IMR-90 (cell line): Measurements from ENCODE around the gene MON2. TPM values are rescaled to one million over a fixed set of nuclear protein-coding genes. Genes with fewer than 3 reads are reported as not detected.

Experiments used
- ATAC-seq: fragments of 200-7000 bp; cut with Tn5 transposase; 2 replicates; pipeline ENCODE4 v1.9.1; 2020; ENCODE audit warnings: low read depth, mild to moderate bottlenecking, moderate library complexity
- BruUV-seq: library from RNA; stranded (reverse); fragments of 400-500 nt; replicated peaks from 2 replicates; lab custom pipeline; 2021; lab: Mats Ljungman, UMichigan
- CTCF ChIA-PET: fragments of 300-600 bp; formaldehyde crosslinking; extraction: SDS; loops from one replicate; lab custom pipeline; 2021; ENCODE audit warnings: antibody characterized with exemption; lab: Yijun Ruan, JAX
- POLR2A ChIA-PET: fragments of 300-600 bp; sonication (Branson Sonifier 250); formaldehyde crosslinking; loops from one replicate; lab custom pipeline; 2022; ENCODE audit warnings: antibody characterized with exemption; ENCODE audit not compliant: unreplicated experiment; lab: Charles Lee
- DNase-seq: peaks from one replicate; pipeline ENCODE4 v3.0.0; 2013
- H2AFZ ChIP-seq: replicated peaks from 2 replicates; pipeline ENCODE3; 2013; ENCODE audit warnings: low read length, mild to moderate bottlenecking; ENCODE audit not compliant: poor library complexity
- H2AK5ac ChIP-seq: 2 replicates; pipeline ENCODE4 v1.6.1; 2013; ENCODE audit warnings: low read depth, low read length, inconsistent platforms
- H2AK9ac ChIP-seq: replicated peaks from 2 replicates; pipeline ENCODE3; 2013; ENCODE audit warnings: mild to moderate bottlenecking, low read depth, low read length, moderate library complexity; ENCODE audit not compliant: poor library complexity
- H2BK120ac ChIP-seq: 2 replicates; pipeline ENCODE4 v1.6.1; 2013; ENCODE audit warnings: low read depth, low read length, inconsistent platforms
- H2BK15ac ChIP-seq: 3 replicates; pipeline ENCODE4 v1.6.1; 2013; ENCODE audit warnings: low read depth, low read length, inconsistent platforms
- H2BK20ac ChIP-seq: 2 replicates; pipeline ENCODE4 v1.6.1; 2013; ENCODE audit warnings: low read depth, mild to moderate bottlenecking, inconsistent platforms, low read length, moderate library complexity
- H2BK5ac ChIP-seq: 2 replicates; pipeline ENCODE4 v1.6.1; 2013; ENCODE audit warnings: mild to moderate bottlenecking, low read depth, low read length, inconsistent platforms; ENCODE audit not compliant: poor library complexity, severe bottlenecking
- H3K14ac ChIP-seq: replicated peaks from 2 replicates; pipeline ENCODE4 v1.6.1; 2013; ENCODE audit warnings: low read depth, low read length, inconsistent platforms
- H3K18ac ChIP-seq: 2 replicates; pipeline ENCODE4 v1.6.1; 2013; ENCODE audit warnings: low read depth, low read length, control low read depth
- H3K23ac ChIP-seq: 2 replicates; pipeline ENCODE4 v1.6.1; 2013; ENCODE audit warnings: low read depth, low read length, inconsistent platforms
- H3K27ac ChIP-seq: 2 replicates; pipeline ENCODE4 v1.5.1; 2013; ENCODE audit warnings: mild to moderate bottlenecking, control low read depth, low read length; ENCODE audit not compliant: insufficient read depth
- H3K27me3 ChIP-seq: 2 replicates; pipeline ENCODE4 v1.6.1; 2013; ENCODE audit warnings: low read length; ENCODE audit not compliant: control insufficient read depth, insufficient read depth
- H3K36me3 ChIP-seq: 2 replicates; pipeline ENCODE4 v1.6.1; 2013; ENCODE audit warnings: low read length, mixed read lengths; ENCODE audit not compliant: control insufficient read depth, insufficient read depth
- H3K4ac ChIP-seq: 2 replicates; pipeline ENCODE4 v1.6.1; 2013; ENCODE audit warnings: low read depth, low read length, inconsistent platforms
- H3K4me1 ChIP-seq: 2 replicates; pipeline ENCODE4 v1.6.1; 2013; ENCODE audit warnings: low read length, mixed read lengths; ENCODE audit not compliant: control insufficient read depth, insufficient read depth
- H3K4me2 ChIP-seq: 2 replicates; pipeline ENCODE4 v1.6.1; 2013; ENCODE audit warnings: low read depth, mild to moderate bottlenecking, control low read depth, low read length, moderate library complexity
- H3K4me3 ChIP-seq: 2 replicates; pipeline ENCODE4 v1.5.1; 2013; ENCODE audit warnings: low read depth, mild to moderate bottlenecking, control low read depth, low read length, moderate library complexity; ENCODE audit not compliant: insufficient read depth
- H3K56ac ChIP-seq: 2 replicates; pipeline ENCODE4 v1.6.1; 2013; ENCODE audit warnings: low read length, inconsistent platforms; ENCODE audit not compliant: insufficient read depth; ENCODE audit errors: extremely low read depth
- H3K79me1 ChIP-seq, 2 experiments: 2 replicates each; pipeline ENCODE4 v1.6.1; 2013; ENCODE audit warnings: low read length in 2 of 2, inconsistent platforms in 1 of 2, low read depth in 1 of 2
- H3K9ac ChIP-seq: 2 replicates; pipeline ENCODE4 v1.6.1; 2013; ENCODE audit warnings: low read depth, low read length, control low read depth
- H3K9me1 ChIP-seq: 2 replicates; pipeline ENCODE4 v1.6.1; 2013; ENCODE audit warnings: low read length, inconsistent platforms; ENCODE audit not compliant: insufficient read depth
- H3K9me3 ChIP-seq: 2 replicates; pipeline ENCODE4 v1.6.1; 2013; ENCODE audit warnings: low read length; ENCODE audit not compliant: control insufficient read depth, insufficient read depth
- H4K20me1 ChIP-seq: 2 replicates; pipeline ENCODE4 v1.6.1; 2013; ENCODE audit warnings: low read length, inconsistent platforms; ENCODE audit not compliant: insufficient read depth
- H4K5ac ChIP-seq: 2 replicates; pipeline ENCODE4 v1.6.1; 2013; ENCODE audit warnings: mild to moderate bottlenecking, low read depth, low read length, control low read depth
- H4K8ac ChIP-seq, 2 experiments: 2 replicates each; pipeline ENCODE4 v1.6.1; 2013; ENCODE audit warnings: low read depth in 2 of 2, low read length in 2 of 2, control low read depth in 1 of 2, inconsistent platforms in 1 of 2
- H4K91ac ChIP-seq: 2 replicates; pipeline ENCODE4 v1.6.1; 2013; ENCODE audit warnings: low read depth, low read length, inconsistent platforms; ENCODE audit not compliant: insufficient read depth
- BHLHE40 ChIP-seq: fragments of 150-350 bp; IDR thresholded peaks from 2 replicates; pipeline ENCODE4 v1.6.1; 2016; ENCODE audit warnings: mild to moderate bottlenecking, low read depth, low read length
- CEBPB ChIP-seq: IDR thresholded peaks from 2 replicates; pipeline ENCODE4 v1.6.1; 2012; ENCODE audit warnings: low read depth, low read length, improper control_type of control experiment
- CHD1 ChIP-seq: IDR thresholded peaks from 2 replicates; pipeline ENCODE4 v1.6.1; 2012; ENCODE audit warnings: low read depth, low read length, improper control_type of control experiment
- CTCF ChIP-seq: conservative IDR thresholded peaks from 2 replicates; pipeline ENCODE4 v1.5.1; 2012; ENCODE audit warnings: mild to moderate bottlenecking, low read depth, low read length, improper control_type of control experiment
- ELK1 ChIP-seq: fragments of 150-350 bp; IDR thresholded peaks from 2 replicates; pipeline ENCODE4 v1.6.1; 2016; ENCODE audit warnings: low read depth, mild to moderate bottlenecking, low read length, moderate library complexity, borderline replicate concordance
- FOS ChIP-seq: fragments of 150-350 bp; IDR thresholded peaks from 2 replicates; pipeline ENCODE4 v1.6.1; 2016; ENCODE audit warnings: low read depth, low read length
- MAFK ChIP-seq: IDR thresholded peaks from 2 replicates; pipeline ENCODE4 v1.6.1; 2012; ENCODE audit warnings: low read depth, low read length, improper control_type of control experiment
- MAZ ChIP-seq: IDR thresholded peaks from 2 replicates; pipeline ENCODE4 v1.6.1; 2012; ENCODE audit warnings: low read depth, mild to moderate bottlenecking, low read length, improper control_type of control experiment, moderate library complexity, borderline replicate concordance
- MXI1 ChIP-seq: IDR thresholded peaks from 2 replicates; pipeline ENCODE4 v1.6.1; 2012; ENCODE audit warnings: low read depth, mild to moderate bottlenecking, low read length, moderate library complexity, borderline replicate concordance
- NFE2L2 ChIP-seq: fragments of 150-350 bp; IDR thresholded peaks from 2 replicates; pipeline ENCODE4 v1.6.1; 2016; ENCODE audit warnings: low read depth, mild to moderate bottlenecking, low read length
- POLR2A ChIP-seq: IDR thresholded peaks from 2 replicates; pipeline ENCODE4 v1.6.1; 2012; ENCODE audit warnings: mild to moderate bottlenecking, low read depth, low read length
- RAD21 ChIP-seq: IDR thresholded peaks from 2 replicates; pipeline ENCODE4 v1.6.1; 2012; ENCODE audit warnings: low read length, improper control_type of control experiment
- RCOR1 ChIP-seq: IDR thresholded peaks from 2 replicates; pipeline ENCODE4 v1.6.1; 2012; ENCODE audit warnings: mild to moderate bottlenecking, low read length, improper control_type of control experiment; ENCODE audit not compliant: insufficient replicate concordance
- RFX5 ChIP-seq: IDR thresholded peaks from 2 replicates; pipeline ENCODE4 v1.8.0; 2012; ENCODE audit warnings: low read depth, mild to moderate bottlenecking, low read length, moderate library complexity
- SMC3 ChIP-seq: fragments of 150-350 bp; IDR thresholded peaks from 2 replicates; pipeline ENCODE4 v1.6.1; 2016; ENCODE audit warnings: low read depth, mild to moderate bottlenecking, antibody characterized with exemption, low read length, moderate library complexity
- USF2 ChIP-seq: fragments of 150-350 bp; IDR thresholded peaks from 2 replicates; pipeline ENCODE4 v1.6.1; 2017; ENCODE audit warnings: mild to moderate bottlenecking, antibody characterized with exemption, low read length, low read depth
- WGBS, 2 experiments: methylation state at CpG; one replicate each; pipeline versions ENCODE4 v1.1.5 to v1.1.7; 2013; ENCODE audit warnings: missing lambda C conversion rate in 2 of 2; ENCODE audit not compliant: insufficient read length in 1 of 2; ENCODE audit errors: extremely low coverage in 2 of 2; 5-methylcytosine and 5-hydroxymethylcytosine counted together
- dilution Hi-C: fragments of 300-500 bp; cut with HindIII; formaldehyde crosslinking; loops from one replicate; pipeline ENCODE4 v1.14.3; 2018; ENCODE audit warnings: low sequenced_read_pairs; ENCODE audit not compliant: unreplicated experiment
- in situ Hi-C: fragments of 300-500 bp; cut with MboI; formaldehyde crosslinking; loops from 3 replicates; pipeline ENCODE4 v1.14.3; 2019; ENCODE audit warnings: low sequenced_read_pairs, inconsistent platforms, mixed read lengths
- intact Hi-C: fragments of 100-400 bp; cut with micrococcal nuclease; formaldehyde crosslinking; loops from 2 replicates; pipeline ENCODE4 v1.10.0; 2022
- polyA plus RNA-seq, 3 experiments: library from polyadenylated mRNA; depleted of rRNA; stranded (reverse); fragments of >200 nt; gene quantifications; 2 replicates each; pipeline ENCODE4 v1.2.3, GENCODE V29; 2012; ENCODE audit warnings: low replicate concordance in 1 of 3
- total RNA-seq: library from RNA; depleted of rRNA; stranded (reverse); fragments of >200 nt; gene quantifications from 2 replicates; pipeline ENCODE4 v1.2.3, GENCODE V29; 2012

Gene MON2
- total and polyA plus RNA-seq, 2 of the 4 experiments (the other 2 are of a cell fraction), result 13.2 to 39.3 TPM

- Histone ChIP-seq H2AFZ (no peak overlapping the region), H2AK5ac (no peak overlapping the region), H3K27me3 (no peaks in the 10 kb centered on the region), H3K4me1 (no peaks in the 10 kb centered on the region), H2BK5ac (no peak overlapping the region), H4K91ac (no peak overlapping the region), H3K23ac (no peak overlapping the region), H3K9me3 (no peaks in the 10 kb centered on the region), H3K4me2 (no peak overlapping the region), H3K4me3 (no peak overlapping the region), H3K56ac (no peak overlapping the region), H2BK20ac (no peak overlapping the region), H3K36me3 (peaks cover 11% of the 10 kb centered on the region), H3K14ac (no peak overlapping the region), H3K18ac (no peak overlapping the region), H2BK15ac (no peak overlapping the region), H4K20me1 (no peaks in the 10 kb centered on the region), H3K79me1 (no peaks in the 10 kb centered on the region; a peak in 1 of 4 replicates), H3K9ac (no peak overlapping the region), H3K9me1 (no peaks in the 10 kb centered on the region), H2BK120ac (no peak overlapping the region), H3K4ac (no peak overlapping the region), H4K5ac (no peak overlapping the region), H2AK9ac (no peak overlapping the region), H4K8ac (no peak overlapping the region), H3K27ac (no peak overlapping the region)
- DNase-seq, result no peak
- ChIA-PET CTCF (no interaction called here), POLR2A (no interaction called here)
- in situ Hi-C loops, result no loop called here
- BruUV-seq, result no TSS peak
- intact Hi-C loops, result no loop called here
- no peak for TF ChIP-seq MAFK
- no peak for TF ChIP-seq RCOR1
- TF ChIP-seq RFX5, result no peak
- no peak for TF ChIP-seq RAD21
- no peak for TF ChIP-seq CHD1
- no peak for TF ChIP-seq FOS
- TF ChIP-seq ELK1, result no peak
- no peak for TF ChIP-seq BHLHE40
- TF ChIP-seq NFE2L2, result no peak
- no peak for TF ChIP-seq SMC3
- TF ChIP-seq MXI1, result no peak
- TF ChIP-seq POLR2A, result no peak
- no peak for TF ChIP-seq MAZ
- no peak for TF ChIP-seq CEBPB
- TF ChIP-seq USF2, result no peak
- no peak for TF ChIP-seq CTCF
- no CpG with 5 or more reads among the region's 3 CpGs for WGBS, 2 experiments
- no peak for ATAC-seq
- dilution Hi-C loops, result no loop called here
These were observed 39.2 kb downstream of the MON2 start for GRCh38 chr12:62505786-62506185.
